ENCODE measurements around the gene SLC35E3. TPM values are rescaled to one million over a fixed set of nuclear protein-coding genes. Genes with fewer than 3 reads are reported as not detected.

SLC35E3 gene
- total and polyA plus RNA-seq, 2 experiments from 2014 or later = 5.5 to 13.8 TPM

DNA sequence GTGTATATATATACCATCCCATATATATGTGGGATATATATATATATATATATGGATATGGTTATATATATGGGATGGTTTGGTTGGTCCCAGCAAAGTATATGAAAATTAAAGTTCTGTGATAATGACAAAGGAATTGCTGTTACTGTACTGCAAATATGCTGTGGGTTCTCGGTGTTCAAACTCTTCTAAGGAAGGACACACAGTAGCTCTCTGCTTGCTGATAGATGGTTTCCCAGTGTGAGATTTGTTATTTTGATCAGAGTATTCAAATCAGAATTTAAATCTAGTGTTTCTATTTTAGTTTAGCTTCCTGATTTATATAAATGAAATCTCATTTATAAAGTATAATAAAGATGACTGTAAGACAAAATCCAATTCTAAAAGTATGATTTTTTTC is 19.7 kb downstream of the SLC35E3 start (continued):
- TF ChIP-seq, protein P1, sequence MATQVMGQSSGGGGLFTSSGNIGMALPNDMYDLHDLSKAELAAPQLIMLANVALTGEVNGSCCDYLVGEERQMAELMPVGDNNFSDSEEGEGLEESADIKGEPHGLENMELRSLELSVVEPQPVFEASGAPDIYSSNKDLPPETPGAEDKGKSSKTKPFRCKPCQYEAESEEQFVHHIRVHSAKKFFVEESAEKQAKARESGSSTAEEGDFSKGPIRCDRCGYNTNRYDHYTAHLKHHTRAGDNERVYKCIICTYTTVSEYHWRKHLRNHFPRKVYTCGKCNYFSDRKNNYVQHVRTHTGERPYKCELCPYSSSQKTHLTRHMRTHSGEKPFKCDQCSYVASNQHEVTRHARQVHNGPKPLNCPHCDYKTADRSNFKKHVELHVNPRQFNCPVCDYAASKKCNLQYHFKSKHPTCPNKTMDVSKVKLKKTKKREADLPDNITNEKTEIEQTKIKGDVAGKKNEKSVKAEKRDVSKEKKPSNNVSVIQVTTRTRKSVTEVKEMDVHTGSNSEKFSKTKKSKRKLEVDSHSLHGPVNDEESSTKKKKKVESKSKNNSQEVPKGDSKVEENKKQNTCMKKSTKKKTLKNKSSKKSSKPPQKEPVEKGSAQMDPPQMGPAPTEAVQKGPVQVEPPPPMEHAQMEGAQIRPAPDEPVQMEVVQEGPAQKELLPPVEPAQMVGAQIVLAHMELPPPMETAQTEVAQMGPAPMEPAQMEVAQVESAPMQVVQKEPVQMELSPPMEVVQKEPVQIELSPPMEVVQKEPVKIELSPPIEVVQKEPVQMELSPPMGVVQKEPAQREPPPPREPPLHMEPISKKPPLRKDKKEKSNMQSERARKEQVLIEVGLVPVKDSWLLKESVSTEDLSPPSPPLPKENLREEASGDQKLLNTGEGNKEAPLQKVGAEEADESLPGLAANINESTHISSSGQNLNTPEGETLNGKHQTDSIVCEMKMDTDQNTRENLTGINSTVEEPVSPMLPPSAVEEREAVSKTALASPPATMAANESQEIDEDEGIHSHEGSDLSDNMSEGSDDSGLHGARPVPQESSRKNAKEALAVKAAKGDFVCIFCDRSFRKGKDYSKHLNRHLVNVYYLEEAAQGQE (IDR thresholded peaks at IDR 0.05; ENCODE audit: unreplicated experiment) = no peak
- TF ChIP-seq POLR2AphosphoS5 (IDR thresholded peaks at IDR 0.05; ENCODE audit: low read depth) = no peak
- TF ChIP-seq, protein P2, sequence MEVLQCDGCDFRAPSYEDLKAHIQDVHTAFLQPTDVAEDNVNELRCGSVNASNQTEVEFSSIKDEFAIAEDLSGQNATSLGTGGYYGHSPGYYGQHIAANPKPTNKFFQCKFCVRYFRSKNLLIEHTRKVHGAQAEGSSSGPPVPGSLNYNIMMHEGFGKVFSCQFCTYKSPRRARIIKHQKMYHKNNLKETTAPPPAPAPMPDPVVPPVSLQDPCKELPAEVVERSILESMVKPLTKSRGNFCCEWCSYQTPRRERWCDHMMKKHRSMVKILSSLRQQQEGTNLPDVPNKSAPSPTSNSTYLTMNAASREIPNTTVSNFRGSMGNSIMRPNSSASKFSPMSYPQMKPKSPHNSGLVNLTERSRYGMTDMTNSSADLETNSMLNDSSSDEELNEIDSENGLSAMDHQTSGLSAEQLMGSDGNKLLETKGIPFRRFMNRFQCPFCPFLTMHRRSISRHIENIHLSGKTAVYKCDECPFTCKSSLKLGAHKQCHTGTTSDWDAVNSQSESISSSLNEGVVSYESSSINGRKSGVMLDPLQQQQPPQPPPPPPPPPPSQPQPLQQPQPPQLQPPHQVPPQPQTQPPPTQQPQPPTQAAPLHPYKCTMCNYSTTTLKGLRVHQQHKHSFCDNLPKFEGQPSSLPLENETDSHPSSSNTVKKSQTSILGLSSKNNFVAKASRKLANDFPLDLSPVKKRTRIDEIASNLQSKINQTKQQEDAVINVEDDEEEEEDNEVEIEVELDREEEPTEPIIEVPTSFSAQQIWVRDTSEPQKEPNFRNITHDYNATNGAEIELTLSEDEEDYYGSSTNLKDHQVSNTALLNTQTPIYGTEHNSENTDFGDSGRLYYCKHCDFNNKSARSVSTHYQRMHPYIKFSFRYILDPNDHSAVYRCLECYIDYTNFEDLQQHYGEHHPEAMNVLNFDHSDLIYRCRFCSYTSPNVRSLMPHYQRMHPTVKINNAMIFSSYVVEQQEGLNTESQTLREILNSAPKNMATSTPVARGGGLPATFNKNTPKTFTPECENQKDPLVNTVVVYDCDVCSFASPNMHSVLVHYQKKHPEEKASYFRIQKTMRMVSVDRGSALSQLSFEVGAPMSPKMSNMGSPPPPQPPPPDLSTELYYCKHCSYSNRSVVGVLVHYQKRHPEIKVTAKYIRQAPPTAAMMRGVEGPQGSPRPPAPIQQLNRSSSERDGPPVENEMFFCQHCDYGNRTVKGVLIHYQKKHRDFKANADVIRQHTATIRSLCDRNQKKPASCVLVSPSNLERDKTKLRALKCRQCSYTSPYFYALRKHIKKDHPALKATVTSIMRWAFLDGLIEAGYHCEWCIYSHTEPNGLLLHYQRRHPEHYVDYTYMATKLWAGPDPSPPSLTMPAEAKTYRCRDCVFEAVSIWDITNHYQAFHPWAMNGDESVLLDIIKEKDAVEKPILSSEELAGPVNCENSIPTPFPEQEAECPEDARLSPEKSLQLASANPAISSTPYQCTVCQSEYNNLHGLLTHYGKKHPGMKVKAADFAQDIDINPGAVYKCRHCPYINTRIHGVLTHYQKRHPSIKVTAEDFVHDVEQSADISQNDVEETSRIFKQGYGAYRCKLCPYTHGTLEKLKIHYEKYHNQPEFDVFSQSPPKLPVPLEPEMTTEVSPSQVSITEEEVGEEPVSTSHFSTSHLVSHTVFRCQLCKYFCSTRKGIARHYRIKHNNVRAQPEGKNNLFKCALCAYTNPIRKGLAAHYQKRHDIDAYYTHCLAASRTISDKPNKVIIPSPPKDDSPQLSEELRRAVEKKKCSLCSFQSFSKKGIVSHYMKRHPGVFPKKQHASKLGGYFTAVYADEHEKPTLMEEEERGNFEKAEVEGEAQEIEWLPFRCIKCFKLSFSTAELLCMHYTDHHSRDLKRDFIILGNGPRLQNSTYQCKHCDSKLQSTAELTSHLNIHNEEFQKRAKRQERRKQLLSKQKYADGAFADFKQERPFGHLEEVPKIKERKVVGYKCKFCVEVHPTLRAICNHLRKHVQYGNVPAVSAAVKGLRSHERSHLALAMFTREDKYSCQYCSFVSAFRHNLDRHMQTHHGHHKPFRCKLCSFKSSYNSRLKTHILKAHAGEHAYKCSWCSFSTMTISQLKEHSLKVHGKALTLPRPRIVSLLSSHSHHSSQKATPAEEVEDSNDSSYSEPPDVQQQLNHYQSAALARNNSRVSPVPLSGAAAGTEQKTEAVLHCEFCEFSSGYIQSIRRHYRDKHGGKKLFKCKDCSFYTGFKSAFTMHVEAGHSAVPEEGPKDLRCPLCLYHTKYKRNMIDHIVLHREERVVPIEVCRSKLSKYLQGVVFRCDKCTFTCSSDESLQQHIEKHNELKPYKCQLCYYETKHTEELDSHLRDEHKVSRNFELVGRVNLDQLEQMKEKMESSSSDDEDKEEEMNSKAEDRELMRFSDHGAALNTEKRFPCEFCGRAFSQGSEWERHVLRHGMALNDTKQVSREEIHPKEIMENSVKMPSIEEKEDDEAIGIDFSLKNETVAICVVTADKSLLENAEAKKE (CRISPR knock-in tag; IDR thresholded peaks at IDR 0.05) = no peak

DNA sequence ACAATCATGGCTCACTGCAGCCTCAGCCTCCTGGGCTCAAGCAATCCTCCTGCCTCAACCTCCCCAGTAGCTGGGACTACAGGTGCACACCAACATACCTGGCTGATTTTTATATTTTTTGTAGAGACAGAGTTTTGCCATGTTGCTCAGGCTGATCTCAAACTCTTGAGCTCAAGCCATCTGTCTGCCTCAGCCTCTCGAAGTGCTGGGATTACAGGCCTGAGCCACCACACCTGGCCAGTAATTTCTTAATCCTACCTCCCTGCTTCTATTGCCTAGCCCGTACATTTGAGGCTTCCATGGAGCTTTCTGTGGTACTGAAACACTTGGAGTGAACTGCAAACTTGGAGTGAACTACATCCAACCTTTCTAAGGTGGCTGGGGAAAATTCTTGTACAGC is 20.7 kb downstream of the SLC35E3 start:
- H3K4me3 Mint-ChIP-seq = no peak overlapping the region
- no peak overlapping the region for H3K27ac Mint-ChIP-seq
- Histone ChIP-seq H2AFZ (no peak overlapping the region), H3K4me3 (no peak overlapping the region), H3K4me2 (no peak overlapping the region), H4K20me1 (replicated peaks; ENCODE audit: insufficient read depth) (no peaks in the 10 kb centered on the region), H3F3A (replicated peaks; ENCODE audit: low read depth) (no peaks in the 10 kb centered on the region), H3K79me2 (replicated peaks; ENCODE audit: insufficient read depth) (no peaks in the 10 kb centered on the region), H3K4me1 (ENCODE audit: insufficient read depth) (no peaks in the 10 kb centered on the region), H3K9me2 (ENCODE audit: insufficient read depth) (no peaks in the 10 kb centered on the region), H3K27me3 (ENCODE audit: insufficient read depth) (no peaks in the 10 kb centered on the region), H3K36me3 (ENCODE audit: insufficient read depth) (peaks cover 6% of the 10 kb centered on the region; the same call in 1 of the 2 replicates), H3K27ac (ENCODE audit: low read depth) (no peak overlapping the region)
- peaks cover 3% of the 10 kb centered on the region for H3K27me3 Mint-ChIP-seq (ENCODE audit: insufficient read depth, low read depth, poor library complexity)
- peaks cover 22% of the 10 kb centered on the region for H3K36me3 Mint-ChIP-seq (ENCODE audit: low read depth)
- ATAC-seq (no peak), DNase-seq (ENCODE audit: low spot score) (no peak)
- 0 out of 3 replicates have a peak, but pooled peaks cover 4% of the 10 kb centered on the region for H3K4me1 Mint-ChIP-seq
- no peaks in the 10 kb centered on the region for H3K9me3 Mint-ChIP-seq
- TF ChIP-seq CREB1 (CRISPR knock-in tag; IDR thresholded peaks at IDR 0.05; ENCODE audit: low read depth) (no peak), NANOG (IDR thresholded peaks at IDR 0.05; ENCODE audit: borderline replicate concordance) (no peak), EZH2phosphoT487 (IDR thresholded peaks at IDR 0.05; ENCODE audit: unreplicated experiment) (no peak)
- TF ChIP-seq, protein P3, sequence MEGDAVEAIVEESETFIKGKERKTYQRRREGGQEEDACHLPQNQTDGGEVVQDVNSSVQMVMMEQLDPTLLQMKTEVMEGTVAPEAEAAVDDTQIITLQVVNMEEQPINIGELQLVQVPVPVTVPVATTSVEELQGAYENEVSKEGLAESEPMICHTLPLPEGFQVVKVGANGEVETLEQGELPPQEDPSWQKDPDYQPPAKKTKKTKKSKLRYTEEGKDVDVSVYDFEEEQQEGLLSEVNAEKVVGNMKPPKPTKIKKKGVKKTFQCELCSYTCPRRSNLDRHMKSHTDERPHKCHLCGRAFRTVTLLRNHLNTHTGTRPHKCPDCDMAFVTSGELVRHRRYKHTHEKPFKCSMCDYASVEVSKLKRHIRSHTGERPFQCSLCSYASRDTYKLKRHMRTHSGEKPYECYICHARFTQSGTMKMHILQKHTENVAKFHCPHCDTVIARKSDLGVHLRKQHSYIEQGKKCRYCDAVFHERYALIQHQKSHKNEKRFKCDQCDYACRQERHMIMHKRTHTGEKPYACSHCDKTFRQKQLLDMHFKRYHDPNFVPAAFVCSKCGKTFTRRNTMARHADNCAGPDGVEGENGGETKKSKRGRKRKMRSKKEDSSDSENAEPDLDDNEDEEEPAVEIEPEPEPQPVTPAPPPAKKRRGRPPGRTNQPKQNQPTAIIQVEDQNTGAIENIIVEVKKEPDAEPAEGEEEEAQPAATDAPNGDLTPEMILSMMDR (conservative IDR thresholded peaks at IDR 0.05; ENCODE audit: low read depth in 2 of 2) = no peak
- TF ChIP-seq, protein P1 (IDR thresholded peaks at IDR 0.05; ENCODE audit: unreplicated experiment) = no peak

All from GM23338 (cell line).